Measurements from ENCODE around the gene TRIM38.

The TRIM38 gene

GRCh38 chr6:25992413-25993340, 30.1 kb downstream of the TRIM38 start (continued):
- TF ChIP-seq AEBP2 (tag by site-specific recombination; IDR thresholded peaks at IDR 0.05; ENCODE audit: borderline replicate concordance) (no peak), SCRT2 (tag by site-specific recombination; IDR thresholded peaks at IDR 0.05) (no peak; the same call in none of the 2 replicates), ZNF223 (tag by site-specific recombination; IDR thresholded peaks at IDR 0.05) (no peak), ZNF398 (tag by site-specific recombination; IDR thresholded peaks at IDR 0.05) (no peak), ZNF521 (tag by site-specific recombination; IDR thresholded peaks at IDR 0.05) (no peak), ZNF830 (tag by site-specific recombination; IDR thresholded peaks at IDR 0.05; ENCODE audit: low read depth) (no peak), ZNF777 (tag by site-specific recombination; IDR thresholded peaks at IDR 0.05; ENCODE audit: borderline replicate concordance) (no peak), ZNF324 (tag by site-specific recombination; IDR thresholded peaks at IDR 0.05) (peak; percentile 86), ZNF626 (tag by site-specific recombination; IDR thresholded peaks at IDR 0.05) (no peak), ZNF561 (tag by site-specific recombination; IDR thresholded peaks at IDR 0.05; ENCODE audit: borderline replicate concordance) (peak; percentile 95), ZNF37A (tag by site-specific recombination; IDR thresholded peaks at IDR 0.05) (0 out of 2 replicates have a peak, but pooled peaks have one; percentile 33), RBAK (tag by site-specific recombination; IDR thresholded peaks at IDR 0.05) (no peak), ZNF549 (tag by site-specific recombination; IDR thresholded peaks at IDR 0.05) (no peak), ZNF248 (tag by site-specific recombination; IDR thresholded peaks at IDR 0.05) (no peak), SP7 (tag by site-specific recombination; IDR thresholded peaks at IDR 0.05) (0 out of 2 replicates have a peak, but pooled peaks have one; percentile 28), ZNF768 (tag by site-specific recombination; IDR thresholded peaks at IDR 0.05) (no peak), ZNF596 (tag by site-specific recombination; IDR thresholded peaks at IDR 0.05) (peak; percentile 77), WT1 (tag by site-specific recombination; IDR thresholded peaks at IDR 0.05) (no peak; the same call in 1 of the 2 replicates), ZNF292 (tag by site-specific recombination; IDR thresholded peaks at IDR 0.05; ENCODE audit: borderline replicate concordance, low read depth) (no peak), TCF7L2 (IDR thresholded peaks at IDR 0.05; ENCODE audit: borderline replicate concordance, low read depth, low read length) (no peak), HOXC10 (CRISPR knock-in tag; IDR thresholded peaks at IDR 0.05) (no peak), ZNF600 (tag by site-specific recombination; IDR thresholded peaks at IDR 0.05) (no peak), YY1 (tag by site-specific recombination; IDR thresholded peaks at IDR 0.05) (0 out of 2 replicates have a peak, but pooled peaks have one; percentile 14), ZNF843 (tag by site-specific recombination; IDR thresholded peaks at IDR 0.05) (no peak), ZNF350 (tag by site-specific recombination; IDR thresholded peaks at IDR 0.05) (no peak), KLF17 (tag by site-specific recombination; IDR thresholded peaks at IDR 0.05) (no peak), GLIS2 (tag by site-specific recombination; IDR thresholded peaks at IDR 0.05) (peak; percentile 99), ZNF174 (tag by site-specific recombination; IDR thresholded peaks at IDR 0.05) (no peak), ZNF391 (tag by site-specific recombination; IDR thresholded peaks at IDR 0.05; ENCODE audit: borderline replicate concordance, low read depth) (no peak), ZFP41 (tag by site-specific recombination; IDR thresholded peaks at IDR 0.05; ENCODE audit: borderline replicate concordance) (no peak), HOXA7 (CRISPR knock-in tag; IDR thresholded peaks at IDR 0.05; ENCODE audit: borderline replicate concordance) (no peak), ZBTB20 (tag by site-specific recombination; IDR thresholded peaks at IDR 0.05) (no peak), ZNF146 (tag by site-specific recombination; IDR thresholded peaks at IDR 0.05) (no peak)
